Activated CD4-positive, CD25-positive, alpha-beta regulatory T cell (primary cell): ENCODE results near the gene C9orf152.
"Not testable (repeated sequence)": the region's sequence is repeated elsewhere in the genome, so short reads cannot be mapped to it uniquely, and the experiment has no call there.

ENCODE experiments used
- DNase-seq, 4 experiments: peaks; one replicate each; lab custom pipeline; 2025; lab: John Stamatoyannopoulos, UW

The C9orf152 gene

DNA sequence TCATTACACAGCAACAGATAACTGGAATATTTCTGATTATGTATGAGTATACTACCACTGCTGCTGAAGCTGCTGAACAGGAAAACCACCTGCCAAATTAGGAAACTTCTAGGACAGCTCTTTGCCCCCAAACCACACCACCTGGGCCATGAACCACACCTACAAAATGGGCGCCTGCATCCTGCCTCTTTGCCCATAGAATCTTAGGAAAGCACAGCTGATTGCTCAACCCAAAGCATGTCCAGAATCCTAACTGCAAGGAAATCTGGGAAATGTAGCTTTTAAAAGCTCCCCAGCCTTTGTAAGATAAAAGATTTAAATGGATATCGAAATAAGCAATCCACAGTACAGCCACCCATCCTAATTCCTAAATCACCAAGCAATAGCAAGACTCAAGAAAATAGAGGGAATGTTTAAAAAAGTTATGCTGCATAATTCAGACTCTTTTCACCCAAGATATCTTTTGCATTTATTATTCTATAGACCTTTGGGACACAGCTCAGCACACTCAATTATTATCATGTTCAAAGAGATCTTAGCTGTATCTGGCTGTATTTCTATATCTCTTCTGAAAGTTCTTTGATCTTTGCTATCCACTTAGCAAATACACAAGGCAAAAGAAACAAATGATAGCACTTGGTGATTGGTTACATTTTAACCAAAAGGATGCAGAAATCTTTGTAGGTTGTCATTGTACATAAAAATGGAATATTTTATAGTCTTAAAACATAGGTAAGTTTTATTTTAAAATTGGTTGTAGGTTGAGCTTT lies 6.8 kb upstream of the C9orf152 start:
- DNase-seq, result no peak

DNA sequence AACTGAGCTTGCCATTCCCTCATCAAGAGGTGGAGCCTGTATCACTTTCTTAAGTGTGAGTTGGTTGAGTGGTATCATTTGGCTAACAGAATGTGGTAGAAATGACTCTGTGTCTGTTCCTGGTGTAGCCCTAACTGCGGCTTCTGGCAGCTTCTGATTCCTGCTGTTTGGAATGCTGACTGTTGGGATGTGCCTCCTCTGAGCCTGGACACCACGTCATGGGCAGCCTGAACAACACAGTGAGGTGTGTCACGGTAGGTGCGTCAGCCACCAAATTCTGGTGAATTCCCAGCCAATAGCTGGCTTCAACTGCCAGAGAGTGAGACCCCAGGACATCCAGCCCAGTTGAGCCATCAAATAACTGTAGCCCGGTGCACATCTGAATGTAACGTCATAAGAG lies 6.1 kb upstream of the C9orf152 start:
- DNase-seq, result no peak

DNA sequence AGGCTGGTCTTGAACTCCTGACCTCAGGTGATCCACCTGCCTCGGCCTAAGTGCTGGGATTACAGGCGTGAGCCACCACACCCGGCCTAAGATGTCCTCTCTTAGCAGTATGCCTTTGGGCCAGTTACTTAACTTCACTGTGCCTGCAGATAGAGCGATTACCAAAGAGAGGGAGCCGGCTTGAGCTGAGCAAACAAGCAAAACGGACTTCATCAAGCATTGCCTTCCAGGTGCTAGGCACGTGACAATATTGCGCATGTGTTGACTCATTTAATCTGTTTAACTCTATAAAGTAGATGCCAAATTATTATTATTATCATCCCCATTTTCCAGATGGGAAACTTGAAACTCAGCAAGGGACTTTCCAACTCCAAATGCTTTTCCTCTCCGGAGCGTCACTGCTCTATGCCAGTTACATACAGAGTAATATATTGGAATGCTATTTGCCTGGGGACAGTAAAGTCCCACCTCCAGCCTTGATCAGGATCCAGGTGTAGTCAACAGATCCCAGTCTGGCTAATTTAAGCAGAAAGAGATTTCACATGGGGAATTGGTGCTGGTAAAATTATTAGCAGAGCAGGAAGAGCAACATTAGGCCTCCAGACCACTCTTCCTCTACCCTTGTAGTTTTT lies 5.6 kb upstream of the C9orf152 start:
- DNase-seq, result no peak

DNA sequence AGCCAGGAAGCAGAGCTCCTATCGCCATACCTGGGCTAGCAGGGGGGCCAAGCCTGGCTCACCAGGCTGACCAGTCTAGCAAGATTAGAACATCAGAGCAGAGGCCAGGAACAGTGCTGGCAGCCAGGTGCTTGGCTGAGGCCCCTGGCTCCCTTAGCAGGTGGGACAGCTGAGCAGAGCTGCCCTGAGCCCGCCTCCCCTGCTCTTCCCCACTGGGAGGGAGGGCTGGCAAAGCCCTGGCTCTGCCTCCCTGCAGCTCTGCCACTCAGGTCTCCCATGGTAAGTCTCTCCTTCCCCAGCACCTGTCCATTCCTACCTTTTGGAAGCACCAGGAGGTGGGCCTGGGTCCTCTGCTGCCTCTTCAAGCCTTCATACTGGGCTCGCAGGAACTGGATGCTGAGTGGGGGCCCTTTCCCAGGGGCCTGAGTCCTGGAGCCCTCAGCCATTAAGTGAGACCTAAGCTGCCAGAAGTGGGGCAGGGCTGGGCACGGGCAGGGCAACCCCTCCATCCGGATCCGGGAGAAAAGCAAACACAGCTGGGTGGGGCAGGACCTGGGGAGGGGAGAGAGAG lies 803 bp downstream of the C9orf152 start:
- DNase-seq, result no peak

DNA sequence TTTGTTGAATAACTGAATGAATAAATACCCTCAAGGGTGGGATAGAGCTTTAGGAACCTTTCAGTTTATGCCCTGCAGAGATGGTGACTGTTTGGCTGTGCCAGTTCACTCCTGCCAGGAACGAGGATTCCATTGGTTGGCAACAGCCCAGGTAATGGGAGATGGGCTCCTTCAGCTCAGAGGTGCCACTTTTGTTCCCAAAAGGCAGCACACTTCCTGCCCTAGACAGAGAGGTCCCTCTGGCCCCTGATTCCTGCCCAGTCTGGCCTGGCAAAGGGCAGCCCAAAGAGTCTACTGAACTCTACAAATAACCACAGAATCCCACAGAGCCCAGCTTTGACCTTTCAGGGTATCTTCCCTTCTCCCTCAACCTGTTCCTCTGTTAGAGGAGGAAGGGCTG lies 1.6 kb downstream of the C9orf152 start:
- DNase-seq, result no peak

- not testable (repeated sequence) for DNase-seq
Observed at GRCh38 chr9:110205612-110206011, 2.3 kb downstream of the C9orf152 start.

GRCh38 chr9:110202232-110202631 lies 5.7 kb downstream of the C9orf152 start:
- no peak for DNase-seq

GRCh38 chr9:110199643-110200042 lies 8.3 kb downstream of the C9orf152 start:
- no peak for DNase-seq

GRCh38 chr9:110198357-110198756 lies 9.6 kb downstream of the C9orf152 start:
- no peak for DNase-seq

- DNase-seq, result no peak
Observed at GRCh38 chr9:110197330-110198187, 10.4 kb downstream of the C9orf152 start.

- not testable (repeated sequence) for DNase-seq
Observed at GRCh38 chr9:110196084-110196499, 11.9 kb downstream of the C9orf152 start.

DNA sequence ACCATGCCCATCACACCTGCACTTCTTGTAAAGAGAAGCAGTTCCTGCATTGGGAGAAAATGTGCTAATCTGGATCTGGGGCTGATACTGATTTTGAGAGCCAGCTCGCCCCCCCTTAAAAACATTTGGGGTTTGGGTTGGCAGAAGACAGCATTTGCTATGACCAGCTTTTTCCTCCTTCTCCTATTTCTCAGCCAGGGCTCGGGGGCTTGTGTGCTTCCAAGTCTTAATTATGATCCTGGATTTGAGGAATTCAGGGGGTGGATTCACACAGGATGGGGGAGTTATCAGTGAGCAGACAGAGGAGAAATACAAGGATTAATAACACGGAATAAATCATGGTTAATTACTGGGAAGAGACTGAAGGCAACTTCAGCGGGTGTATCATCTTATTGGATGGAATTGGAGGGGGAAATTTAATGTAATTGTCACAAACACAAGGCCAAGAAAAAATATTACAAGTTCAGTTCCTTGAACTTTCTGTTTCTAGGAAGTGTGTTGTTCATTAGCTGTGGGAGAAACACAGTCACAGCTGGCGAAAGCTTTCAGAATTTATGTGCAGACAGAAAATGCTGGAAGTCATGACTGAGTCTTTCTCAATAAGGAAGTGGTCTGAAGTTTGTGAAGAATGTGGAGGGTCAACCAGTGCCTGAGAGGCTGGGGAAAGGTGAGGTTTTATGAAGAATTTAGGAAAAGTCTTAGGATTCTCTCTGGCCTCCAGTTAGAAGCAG lies 15.3 kb downstream of the C9orf152 start:
- DNase-seq, result no peak

GRCh38 chr9:110191615-110192014 lies 16.3 kb downstream of the C9orf152 start:
- DNase-seq, result no peak

DNA sequence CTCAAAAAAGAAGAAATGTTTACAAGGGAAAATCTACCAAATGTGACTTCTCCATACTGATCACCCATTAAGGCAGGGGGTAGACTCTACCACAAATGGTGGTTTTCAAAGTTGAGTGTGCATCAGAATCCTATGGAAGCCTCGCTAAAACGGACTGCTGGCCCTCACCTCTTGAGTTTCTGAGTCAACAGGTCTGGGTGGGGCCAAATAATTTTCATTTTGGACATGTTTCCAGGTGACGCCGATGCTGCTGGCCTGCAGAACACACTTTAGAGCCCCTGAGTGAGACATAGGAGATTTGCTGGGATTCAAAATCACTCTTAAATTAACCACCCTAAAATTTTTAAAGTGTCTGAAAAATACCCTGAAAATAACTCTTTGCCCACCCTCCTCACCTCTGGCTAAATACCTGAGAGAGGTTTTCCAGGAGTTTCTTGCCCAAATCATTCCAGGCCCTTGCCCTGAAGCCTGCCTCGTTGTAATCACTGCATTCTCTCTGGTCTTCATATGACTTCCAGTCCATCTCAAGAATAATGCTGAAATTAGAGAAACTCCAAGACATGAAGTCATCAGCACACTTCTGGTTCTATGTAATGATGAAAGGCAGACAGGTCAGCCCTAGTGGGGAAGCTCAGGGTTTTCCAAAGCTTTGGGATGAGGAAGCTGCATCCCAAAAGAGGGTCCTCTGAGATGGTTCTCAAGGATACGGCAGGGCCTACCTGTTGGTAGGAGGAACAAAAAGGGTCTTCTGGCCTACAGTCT lies 18.2 kb downstream of the C9orf152 start:
- DNase-seq, result no peak

- no peak for DNase-seq
Observed at GRCh38 chr9:110188991-110189390, 19.0 kb downstream of the C9orf152 start.

GRCh38 chr9:110188101-110188500 lies 19.9 kb downstream of the C9orf152 start:
- DNase-seq, result no peak

GRCh38 chr9:110187126-110187525 lies 20.8 kb downstream of the C9orf152 start:
- DNase-seq, result no peak

- no peak for DNase-seq
Observed at GRCh38 chr9:110186254-110186653, 21.7 kb downstream of the C9orf152 start.

GRCh38 chr9:110185806-110186205 lies 22.2 kb downstream of the C9orf152 start:
- DNase-seq, result no peak

GRCh38 chr9:110183208-110184145 lies 24.5 kb downstream of the C9orf152 start:
- peak in 3 of 4 experiments; percentile 7 to 20 (median 11) for DNase-seq
